ENCODE measurements around the gene TACC2. TPM values are rescaled to one million over a fixed set of nuclear protein-coding genes. Genes with fewer than 3 reads are reported as not detected.

Gene TACC2
- total RNA-seq, 2 donors from 2014 or later: 0.19 TPM; not detected in 1

GRCh38 chr10:122248356-122249302 is 259.7 kb downstream of the TACC2 start:
- no peaks in the 10 kb centered on the region for H3K36me3 Mint-ChIP-seq (ENCODE audit: insufficient read depth in 2 of 2)
- no peak for ATAC-seq (replicated peaks in 1 of 2)
- DNase-seq: no peak
- no peaks in the 10 kb centered on the region for H3K4me1 Mint-ChIP-seq (ENCODE audit: low read depth)
- H3K9me3 Mint-ChIP-seq: no peaks in the 10 kb centered on the region
- H3K4me3 Mint-ChIP-seq: no peak overlapping the region
- H3K27me3 Mint-ChIP-seq (ENCODE audit: low read depth): peaks cover 7% of the 10 kb centered on the region
- no peak overlapping the region for H3K27ac Mint-ChIP-seq

- Mint-ChIP-seq H3K4me1 (ENCODE audit: low read depth) (no peaks in the 10 kb centered on the region), H3K9me3 (no peaks in the 10 kb centered on the region), H3K27me3 (ENCODE audit: low read depth) (peaks cover 7% of the 10 kb centered on the region), H3K27ac (no peak overlapping the region), H3K4me3 (no peak overlapping the region), H3K36me3 (ENCODE audit: insufficient read depth in 2 of 2) (no peaks in the 10 kb centered on the region)
- ATAC-seq (replicated peaks in 1 of 2): no peak
- DNase-seq: no peak
These were observed 260.4 kb downstream of the TACC2 start for GRCh38 chr10:122249303-122249850.

GRCh38 chr10:122249991-122250750 is 261.2 kb downstream of the TACC2 start:
- Mint-ChIP-seq H3K9me3 (no peaks in the 10 kb centered on the region), H3K36me3 (ENCODE audit: insufficient read depth in 2 of 2) (no peaks in the 10 kb centered on the region)

DNA sequence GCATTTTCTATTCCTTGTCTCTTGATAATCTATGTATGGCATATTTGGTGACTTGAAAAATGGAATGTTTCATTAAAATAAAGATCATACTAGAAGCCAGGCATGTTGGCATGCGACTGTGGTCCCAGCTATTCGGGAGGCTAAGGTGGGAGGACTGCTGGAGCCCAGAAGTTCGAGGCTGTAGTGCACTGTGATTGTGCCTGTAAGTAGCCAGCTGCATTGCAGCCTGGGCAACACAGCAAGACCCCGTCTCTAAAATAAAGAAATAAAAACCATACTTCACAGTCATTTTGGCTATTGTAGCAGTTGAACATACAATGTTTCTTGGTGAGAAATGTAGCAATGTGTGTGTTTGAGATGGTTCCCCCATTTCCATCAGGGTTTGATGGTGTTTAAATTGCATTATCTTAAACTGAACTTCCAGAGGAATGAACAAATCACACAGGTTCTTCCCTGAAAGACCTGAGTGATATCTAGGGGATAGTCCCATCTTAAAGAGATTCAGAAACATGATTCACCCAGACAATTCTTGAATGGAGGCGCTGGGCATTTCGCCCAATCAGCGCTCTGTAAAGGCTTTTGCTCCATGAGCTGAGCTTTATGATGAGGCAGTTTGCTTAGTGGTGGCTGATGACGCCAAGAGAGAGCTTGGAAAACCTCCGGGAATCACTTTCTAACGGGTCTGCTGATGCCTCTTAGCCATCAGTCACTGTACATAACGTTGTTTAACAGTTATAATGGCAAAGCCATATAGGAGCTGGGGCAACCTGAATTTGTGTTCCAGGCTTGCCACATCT is 262.7 kb downstream of the TACC2 start:
- H3K4me1 Mint-ChIP-seq (ENCODE audit: low read depth): no peaks in the 10 kb centered on the region
- H3K9me3 Mint-ChIP-seq: no peaks in the 10 kb centered on the region
- H3K27ac Mint-ChIP-seq: no peak overlapping the region
- no peaks in the 10 kb centered on the region for H3K36me3 Mint-ChIP-seq (ENCODE audit: insufficient read depth in 2 of 2)
- no peak for ATAC-seq (replicated peaks in 1 of 2)
- peaks cover 7% of the 10 kb centered on the region for H3K27me3 Mint-ChIP-seq (ENCODE audit: low read depth)
- DNase-seq: no peak
- H3K4me3 Mint-ChIP-seq: no peak overlapping the region

More at GRCh38 chr10:122249991-122250750, 261.2 kb downstream of the TACC2 start:
- DNase-seq: no peak
- Mint-ChIP-seq H3K27ac (no peak overlapping the region), H3K4me1 (ENCODE audit: low read depth) (no peaks in the 10 kb centered on the region), H3K4me3 (no peak overlapping the region), H3K27me3 (ENCODE audit: low read depth) (peaks cover 7% of the 10 kb centered on the region)
- ATAC-seq (replicated peaks in 1 of 2): no peak

GRCh38 chr10:122252805-122253204 is 263.8 kb downstream of the TACC2 start:
- H3K9me3 Mint-ChIP-seq: no peaks in the 10 kb centered on the region

DNA sequence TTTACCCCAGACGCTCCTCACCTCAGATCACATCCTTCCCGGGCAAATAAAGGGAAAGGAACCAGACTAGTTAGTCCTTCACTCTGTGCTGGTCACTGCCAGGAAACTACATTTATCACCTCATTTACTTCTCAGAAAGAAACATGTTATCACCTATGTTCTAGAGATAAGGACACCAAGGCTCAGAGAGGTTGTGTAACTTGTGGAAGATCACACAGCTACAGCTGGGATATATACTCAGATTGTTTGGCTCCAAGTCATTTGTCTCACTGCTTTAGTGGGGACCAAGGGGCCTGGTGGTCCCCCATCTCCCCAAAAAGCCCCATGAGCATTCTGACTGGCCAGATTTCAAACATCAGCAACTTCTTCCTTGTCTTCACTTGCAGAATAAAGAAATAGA is 264.6 kb downstream of the TACC2 start:
- no peaks in the 10 kb centered on the region for H3K36me3 Mint-ChIP-seq (ENCODE audit: insufficient read depth in 2 of 2)
- H3K27ac Mint-ChIP-seq: no peak overlapping the region
- ATAC-seq (replicated peaks in 1 of 2) (no peak), DNase-seq (no peak)
- H3K27me3 Mint-ChIP-seq (ENCODE audit: low read depth): peaks cover 10% of the 10 kb centered on the region
- H3K4me3 Mint-ChIP-seq: no peak overlapping the region
- H3K4me1 Mint-ChIP-seq (ENCODE audit: low read depth): no peaks in the 10 kb centered on the region
- H3K9me3 Mint-ChIP-seq: no peaks in the 10 kb centered on the region

More at GRCh38 chr10:122252805-122253204, 263.8 kb downstream of the TACC2 start:
- H3K4me3 Mint-ChIP-seq: no peak overlapping the region
- ATAC-seq (replicated peaks in 1 of 2) (no peak), DNase-seq (no peak)
- H3K36me3 Mint-ChIP-seq (ENCODE audit: insufficient read depth in 2 of 2): no peaks in the 10 kb centered on the region
- H3K4me1 Mint-ChIP-seq (ENCODE audit: low read depth): no peaks in the 10 kb centered on the region
- H3K27me3 Mint-ChIP-seq (ENCODE audit: low read depth): peaks cover 11% of the 10 kb centered on the region
- no peak overlapping the region for H3K27ac Mint-ChIP-seq

GRCh38 chr10:122254831-122255230 is 265.9 kb downstream of the TACC2 start:
- Mint-ChIP-seq H3K27ac (no peak overlapping the region), H3K36me3 (ENCODE audit: insufficient read depth in 2 of 2) (no peaks in the 10 kb centered on the region), H3K9me3 (no peaks in the 10 kb centered on the region), H3K27me3 (ENCODE audit: low read depth) (peaks cover 7% of the 10 kb centered on the region), H3K4me3 (no peak overlapping the region), H3K4me1 (ENCODE audit: low read depth) (no peaks in the 10 kb centered on the region)
- DNase-seq (no peak), ATAC-seq (replicated peaks in 1 of 2) (no peak)

DNA sequence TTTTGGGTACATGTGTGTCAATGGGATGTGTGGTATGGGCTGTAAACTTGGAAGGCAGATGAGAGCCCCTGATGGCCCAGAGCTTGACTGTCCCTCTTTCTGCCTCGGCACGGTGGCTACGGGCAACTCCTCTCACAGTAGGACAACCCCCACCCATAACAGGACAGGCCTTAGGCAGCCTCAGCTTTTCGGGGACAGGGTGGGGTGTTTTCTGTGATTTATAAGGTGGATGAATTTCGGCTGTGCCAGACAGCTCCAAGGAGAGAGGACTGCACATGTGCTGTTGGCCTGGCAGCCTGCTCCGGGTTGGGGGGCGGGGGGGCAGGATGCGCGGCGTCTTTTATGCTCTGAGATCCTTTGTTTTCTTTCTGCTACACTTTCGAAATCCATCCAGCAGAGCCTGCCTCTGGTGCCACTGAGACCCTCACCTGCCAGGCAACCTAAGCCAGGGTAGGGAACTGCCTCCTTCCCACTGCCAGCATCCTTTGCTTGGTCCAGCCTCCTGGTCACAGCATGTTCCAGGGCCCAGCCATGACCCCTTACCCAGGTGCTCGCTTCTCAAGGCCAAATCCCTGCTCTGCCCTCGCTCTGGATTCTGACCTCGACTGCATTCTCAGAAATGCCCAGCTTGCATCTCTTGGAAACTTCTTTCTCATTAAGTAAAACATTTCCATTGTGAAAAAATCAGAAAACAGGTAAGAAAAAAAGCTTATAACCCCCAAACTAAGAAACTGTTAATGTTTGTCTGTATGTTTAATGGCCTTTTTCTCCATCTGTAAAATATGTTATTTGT is 266.7 kb downstream of the TACC2 start:
- DNase-seq (no peak), ATAC-seq (replicated peaks in 1 of 2) (no peak)
- peaks cover 7% of the 10 kb centered on the region for H3K27me3 Mint-ChIP-seq (ENCODE audit: low read depth)
- no peak overlapping the region for H3K4me3 Mint-ChIP-seq
- no peaks in the 10 kb centered on the region for H3K36me3 Mint-ChIP-seq (ENCODE audit: insufficient read depth in 2 of 2)
- no peaks in the 10 kb centered on the region for H3K4me1 Mint-ChIP-seq (ENCODE audit: low read depth)
- H3K27ac Mint-ChIP-seq: no peak overlapping the region
- H3K9me3 Mint-ChIP-seq: no peaks in the 10 kb centered on the region

DNA sequence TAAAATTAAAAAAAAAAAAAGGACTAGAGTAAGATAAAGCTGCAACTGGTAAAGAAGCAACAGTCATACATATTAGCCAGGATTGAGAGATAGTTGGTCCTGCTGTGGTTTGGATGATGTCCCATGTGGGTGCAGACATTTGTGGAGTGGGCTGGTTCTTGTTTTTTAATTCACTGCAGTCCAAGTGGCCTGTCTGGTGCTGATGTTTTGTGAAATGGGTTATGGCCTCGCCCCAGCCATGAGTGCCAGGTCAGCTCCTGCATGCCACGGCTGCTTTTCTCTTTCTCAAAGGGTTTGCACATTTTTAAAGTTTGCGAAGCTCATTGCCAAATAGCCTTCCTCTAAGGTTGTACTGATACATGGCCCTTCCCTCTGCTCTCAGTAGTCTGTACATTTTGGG is 268.1 kb downstream of the TACC2 start:
- H3K4me3 Mint-ChIP-seq: no peak overlapping the region
- peaks cover 0 to 2% of the 10 kb centered on the region in 2 donors for H3K9me3 Mint-ChIP-seq
- no peak for ATAC-seq (replicated peaks in 1 of 2)

GRCh38 chr10:122258136-122259074 is 269.4 kb downstream of the TACC2 start:
- no peak for DNase-seq
- Mint-ChIP-seq H3K36me3 (ENCODE audit: insufficient read depth in 2 of 2) (peaks cover 5 to 7% of the 10 kb centered on the region in 2 donors), H3K4me3 (no peak overlapping the region), H3K27me3 (ENCODE audit: low read depth) (peaks cover 12% of the 10 kb centered on the region), H3K27ac (no peak overlapping the region), H3K4me1 (ENCODE audit: low read depth) (no peaks in the 10 kb centered on the region), H3K9me3 (peaks cover 4 to 7% of the 10 kb centered on the region in 2 donors)
- ATAC-seq (replicated peaks in 1 of 2): no peak

More for the DNA sequence above, 268.1 kb downstream of the TACC2 start:
- no peak for DNase-seq
- peaks cover 7% of the 10 kb centered on the region for H3K27me3 Mint-ChIP-seq (ENCODE audit: low read depth)
- H3K27ac Mint-ChIP-seq: no peak overlapping the region
- no peaks in the 10 kb centered on the region for H3K4me1 Mint-ChIP-seq (ENCODE audit: low read depth)
- peaks cover 0 to 2% of the 10 kb centered on the region in 2 donors for H3K36me3 Mint-ChIP-seq (ENCODE audit: insufficient read depth in 2 of 2)

DNA sequence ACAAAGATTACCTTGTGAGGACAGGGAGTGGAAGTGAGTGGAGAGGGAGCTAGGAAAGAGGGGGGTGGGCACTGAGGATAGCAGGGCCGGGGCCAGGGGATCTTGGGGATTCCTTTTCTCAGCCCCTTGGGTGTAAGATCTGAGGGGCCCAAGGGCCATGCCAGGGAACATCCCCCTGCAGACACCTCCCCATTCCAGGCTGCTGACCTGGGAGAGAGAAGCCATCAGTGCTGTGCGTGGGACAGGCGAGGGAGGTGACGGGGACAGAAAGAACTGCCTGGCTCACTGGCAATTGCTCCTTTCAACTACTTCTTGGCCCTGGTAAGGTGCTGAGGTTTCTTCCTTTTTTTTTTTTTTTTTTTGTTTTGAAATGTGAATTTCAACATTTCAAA is 270.1 kb downstream of the TACC2 start:
- Mint-ChIP-seq H3K27ac (no peak overlapping the region), H3K27me3 (ENCODE audit: low read depth) (peaks cover 17% of the 10 kb centered on the region), H3K36me3 (ENCODE audit: insufficient read depth in 2 of 2) (peaks cover 6 to 12% of the 10 kb centered on the region in 2 donors), H3K4me3 (no peak overlapping the region), H3K4me1 (ENCODE audit: low read depth) (no peaks in the 10 kb centered on the region), H3K9me3 (peaks cover 4 to 9% of the 10 kb centered on the region in 2 donors)
- ATAC-seq (replicated peaks in 1 of 2): no peak
- no peak for DNase-seq
